GM12874 (cell line): ENCODE results near the gene BABAM1.

ENCODE experiments used
- CTCF ChIP-seq: IDR thresholded peaks from 2 replicates; pipeline ENCODE4 v1.5.1; 2011; ENCODE audit warnings: low read depth, mild to moderate bottlenecking, control low read depth, low read length, moderate library complexity; ENCODE audit not compliant: insufficient read depth

BABAM1 gene

GRCh38 chr19:17325133-17325532, 57.9 kb downstream of the BABAM1 start:
- TF ChIP-seq CTCF: no peak

GRCh38 chr19:17325881-17326594, 58.8 kb downstream of the BABAM1 start:
- no peak for TF ChIP-seq CTCF

GRCh38 chr19:17326595-17326966, 59.3 kb downstream of the BABAM1 start:
- TF ChIP-seq CTCF: no peak

GRCh38 chr19:17327068-17327653, 59.9 kb downstream of the BABAM1 start:
- TF ChIP-seq CTCF: no peak

GRCh38 chr19:17327654-17328516, 60.6 kb downstream of the BABAM1 start:
- TF ChIP-seq CTCF: no peak
